HG03196 (cell line): Measurements from ENCODE around the gene GLT6D1.
"Not testable (repeated sequence)": the region's sequence is repeated elsewhere in the genome, so short reads cannot be mapped to it uniquely, and the experiment has no call there.

Experiments
- ATAC-seq: cut with Tn5 transposase; IDR thresholded peaks from one replicate; pipeline ENCODE4 v1.9.1; 2021; ENCODE audit not compliant: unreplicated experiment

The GLT6D1 gene, protein sequence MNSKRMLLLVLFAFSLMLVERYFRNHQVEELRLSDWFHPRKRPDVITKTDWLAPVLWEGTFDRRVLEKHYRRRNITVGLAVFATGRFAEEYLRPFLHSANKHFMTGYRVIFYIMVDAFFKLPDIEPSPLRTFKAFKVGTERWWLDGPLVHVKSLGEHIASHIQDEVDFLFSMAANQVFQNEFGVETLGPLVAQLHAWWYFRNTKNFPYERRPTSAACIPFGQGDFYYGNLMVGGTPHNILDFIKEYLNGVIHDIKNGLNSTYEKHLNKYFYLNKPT

DNA sequence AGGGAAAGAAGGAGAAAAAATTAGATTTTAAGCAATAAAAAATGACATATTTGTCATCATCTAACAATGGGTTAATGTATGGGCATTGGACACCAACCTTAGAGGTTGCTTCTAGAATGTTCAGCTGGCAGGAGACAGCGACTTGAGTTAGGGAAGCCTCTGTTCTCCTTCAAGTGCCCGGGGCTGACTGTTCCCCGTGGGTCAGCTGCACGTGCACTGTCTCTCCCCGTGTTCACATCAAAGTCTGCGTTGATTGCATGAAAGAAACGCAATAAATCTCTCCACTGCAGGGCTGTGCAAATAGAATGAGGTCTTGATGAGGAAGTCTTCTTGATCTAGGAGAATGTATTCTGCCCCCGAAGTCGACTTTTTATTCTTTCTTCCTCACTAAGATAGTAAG lies at the start of gene GLT6D1:
TSS of gene GLT6D1 (minus strand) at position 345 of the 400 bp plus-strand sequence. CDS start 353 bp downstream, outside the sequence.
- no peak for ATAC-seq

GRCh38 chr9:135689011-135689410 lies 49.7 kb upstream of the GLT6D1 start:
- ATAC-seq = no peak

DNA sequence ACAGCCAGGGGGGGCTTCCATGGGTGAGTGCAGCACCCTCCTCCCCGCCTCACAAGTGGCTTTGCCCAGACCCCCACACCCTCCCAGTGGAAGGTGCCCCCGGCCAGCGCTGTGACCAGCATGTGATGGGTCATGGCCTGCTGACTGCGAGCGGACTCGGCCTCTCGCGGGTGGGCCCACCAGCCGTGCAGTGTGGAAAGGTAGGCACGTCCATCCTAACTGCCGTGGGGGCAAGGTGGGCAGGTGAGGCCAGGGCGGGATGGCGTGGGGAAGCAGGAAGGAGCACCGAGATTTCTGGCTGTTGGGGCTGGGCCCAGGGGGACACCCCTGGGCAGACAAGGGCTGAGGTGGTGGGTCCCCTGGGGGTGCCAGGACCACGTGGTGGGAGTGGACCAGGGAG lies 47.9 kb upstream of the GLT6D1 start:
- no peak for ATAC-seq

- no peak for ATAC-seq
These were observed 45.4 kb upstream of the GLT6D1 start for GRCh38 chr9:135684691-135685090.

DNA sequence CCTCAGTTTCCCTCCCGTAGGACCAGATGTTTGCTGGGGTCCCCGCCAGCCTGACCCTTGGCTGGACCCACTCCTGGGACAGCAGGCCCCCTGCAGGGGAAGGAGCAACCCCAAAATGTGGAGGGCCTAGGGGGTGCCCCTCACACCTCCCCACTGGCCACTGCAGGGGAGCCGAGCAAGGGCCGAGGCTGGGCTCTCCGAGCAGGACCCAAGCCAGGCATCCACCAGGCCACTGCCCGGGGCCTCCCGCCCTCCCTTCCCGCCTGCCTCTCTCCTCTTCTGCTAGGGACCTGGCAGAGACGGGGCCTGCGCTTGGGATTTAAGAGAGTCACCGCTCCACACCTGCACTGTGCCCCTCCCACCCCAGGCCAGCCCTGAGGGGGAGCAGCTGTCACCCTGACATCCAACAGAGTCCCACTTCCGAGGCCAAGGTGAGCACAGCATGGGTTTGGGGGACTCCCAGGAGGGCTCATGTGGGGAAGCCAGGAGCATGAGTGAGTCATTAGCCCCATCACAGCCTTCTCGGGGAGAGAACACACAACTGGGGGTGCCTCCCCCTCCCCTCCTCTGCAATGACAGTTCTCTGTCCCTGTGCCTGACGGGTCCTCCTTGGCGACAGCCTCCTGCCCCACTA lies 44.2 kb upstream of the GLT6D1 start:
- ATAC-seq = no peak

DNA sequence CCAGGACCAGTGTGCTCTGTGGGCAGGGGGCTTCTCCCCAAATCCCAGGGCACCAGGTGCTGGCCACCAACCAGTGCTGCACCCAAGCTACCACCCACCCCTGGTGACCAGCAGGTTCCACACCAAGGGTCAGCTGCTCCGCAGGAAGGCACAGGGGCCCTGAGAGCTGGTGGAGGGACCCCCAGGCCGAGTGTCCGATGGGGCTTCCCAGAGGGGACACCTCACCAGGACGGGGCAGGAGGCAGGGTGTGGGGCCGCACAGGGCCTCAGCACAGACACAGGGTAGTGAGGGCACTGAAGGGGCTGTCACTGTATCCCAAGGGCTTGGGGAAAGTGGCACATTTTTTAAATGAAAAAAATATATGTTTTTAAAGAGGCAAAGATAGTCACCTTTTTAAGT lies 41.8 kb upstream of the GLT6D1 start:
- ATAC-seq = no peak

- ATAC-seq = no peak
These were observed 40.7 kb upstream of the GLT6D1 start for GRCh38 chr9:135680056-135680455.

DNA sequence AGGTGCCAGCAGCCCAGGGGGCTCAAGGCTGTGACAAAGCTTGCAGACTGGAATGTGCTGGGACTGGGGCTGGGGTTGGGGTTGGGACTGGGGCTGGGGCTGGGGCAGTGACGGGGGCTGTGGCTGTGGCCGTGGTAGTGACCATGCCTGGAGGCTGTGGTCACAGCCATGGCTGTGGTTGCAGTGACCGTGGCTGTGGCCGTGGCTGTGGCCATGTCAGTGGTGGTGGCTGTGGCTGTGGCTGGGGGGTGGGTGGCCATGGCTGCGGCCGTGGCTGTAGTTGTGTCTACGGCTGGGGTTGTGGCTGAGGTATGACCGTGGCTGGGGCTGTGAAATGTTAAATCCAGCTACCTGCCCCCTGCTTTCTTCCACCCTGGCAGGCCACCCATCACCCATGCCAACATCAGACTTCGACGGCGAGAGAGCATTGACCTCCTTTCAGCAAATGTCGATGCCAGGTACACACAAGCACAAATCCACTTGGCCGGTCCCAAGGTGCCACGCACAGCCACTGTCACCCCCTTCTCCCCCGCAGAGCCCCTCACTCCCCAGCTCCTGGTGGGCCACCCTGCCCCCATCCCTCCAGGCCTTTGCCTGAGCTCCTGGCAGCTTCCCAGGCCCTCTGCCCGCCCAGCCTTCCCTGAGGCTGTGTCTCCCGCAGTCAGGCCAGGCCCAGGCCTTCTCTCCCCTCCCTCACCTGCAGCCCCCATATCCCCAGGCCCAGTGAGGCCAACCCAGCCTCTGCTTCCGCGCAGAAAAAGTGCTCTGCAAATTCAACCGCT lies 39.1 kb upstream of the GLT6D1 start:
- ATAC-seq = no peak

- no peak for ATAC-seq
These were observed 38.4 kb upstream of the GLT6D1 start for GRCh38 chr9:135677641-135678168.

- no peak for ATAC-seq
These were observed 37.6 kb upstream of the GLT6D1 start for GRCh38 chr9:135676891-135677290.

DNA sequence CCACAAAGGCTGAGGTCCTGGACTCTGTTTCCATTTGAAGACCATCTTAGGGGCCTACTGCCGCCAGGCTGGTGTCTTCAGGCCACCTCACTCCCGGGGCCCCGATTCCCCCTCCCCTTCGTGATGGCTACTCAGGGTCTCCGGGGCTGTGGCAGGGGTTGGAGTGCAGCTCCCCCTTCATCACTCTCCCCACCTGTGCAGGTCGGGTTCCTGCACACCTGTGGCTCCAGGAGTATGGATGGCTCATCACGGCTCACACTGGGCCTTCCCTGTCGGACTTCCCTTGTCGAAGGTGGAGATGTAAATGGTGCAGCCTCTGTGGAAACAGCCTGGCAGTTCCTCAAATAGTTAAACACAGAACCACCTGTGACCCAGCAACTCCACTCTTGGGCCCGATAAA lies 35.6 kb upstream of the GLT6D1 start:
- ATAC-seq = no peak

DNA sequence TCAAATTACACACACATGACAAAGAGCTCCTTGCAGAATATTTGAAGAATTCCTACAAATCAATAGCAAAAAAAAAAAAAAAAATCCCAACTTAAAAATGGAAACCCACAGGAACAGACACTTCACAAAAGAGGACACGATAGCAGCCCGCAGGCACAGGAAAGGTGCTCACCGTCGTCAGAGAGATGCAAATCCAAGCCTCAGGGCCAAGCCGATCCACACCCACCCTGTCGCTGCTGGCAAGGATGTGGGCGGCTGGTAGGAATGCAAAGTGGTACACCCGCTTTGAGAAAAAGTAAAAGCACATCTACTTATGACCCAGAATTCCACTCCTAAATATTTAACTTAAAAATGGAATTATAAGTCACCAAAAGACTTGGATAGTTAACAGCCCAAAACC lies 34.6 kb upstream of the GLT6D1 start:
- no peak for ATAC-seq

DNA sequence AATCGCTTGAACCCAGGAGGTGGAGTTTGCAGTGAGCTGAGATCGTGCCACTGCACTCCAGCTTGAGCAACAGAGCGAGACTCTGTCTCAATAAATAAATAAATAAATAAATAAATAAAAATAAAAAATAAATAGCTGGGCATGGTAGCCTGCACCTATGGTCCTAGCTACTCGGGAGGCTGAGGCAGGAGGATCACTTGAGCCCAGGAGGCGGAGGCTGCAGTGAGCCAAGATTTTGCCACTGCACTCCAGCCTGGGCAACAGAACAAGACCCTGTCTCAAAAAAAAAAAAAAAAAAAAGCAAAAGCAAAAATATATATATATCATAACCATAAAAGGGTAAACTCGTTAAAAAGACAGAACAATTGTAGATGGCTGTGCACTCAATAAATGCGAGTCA lies 33.4 kb upstream of the GLT6D1 start:
- ATAC-seq = not testable (repeated sequence)

GRCh38 chr9:135671591-135672041 lies 32.3 kb upstream of the GLT6D1 start:
- no peak for ATAC-seq

- no peak for ATAC-seq
These were observed 31.6 kb upstream of the GLT6D1 start for GRCh38 chr9:135670721-135671590.

DNA sequence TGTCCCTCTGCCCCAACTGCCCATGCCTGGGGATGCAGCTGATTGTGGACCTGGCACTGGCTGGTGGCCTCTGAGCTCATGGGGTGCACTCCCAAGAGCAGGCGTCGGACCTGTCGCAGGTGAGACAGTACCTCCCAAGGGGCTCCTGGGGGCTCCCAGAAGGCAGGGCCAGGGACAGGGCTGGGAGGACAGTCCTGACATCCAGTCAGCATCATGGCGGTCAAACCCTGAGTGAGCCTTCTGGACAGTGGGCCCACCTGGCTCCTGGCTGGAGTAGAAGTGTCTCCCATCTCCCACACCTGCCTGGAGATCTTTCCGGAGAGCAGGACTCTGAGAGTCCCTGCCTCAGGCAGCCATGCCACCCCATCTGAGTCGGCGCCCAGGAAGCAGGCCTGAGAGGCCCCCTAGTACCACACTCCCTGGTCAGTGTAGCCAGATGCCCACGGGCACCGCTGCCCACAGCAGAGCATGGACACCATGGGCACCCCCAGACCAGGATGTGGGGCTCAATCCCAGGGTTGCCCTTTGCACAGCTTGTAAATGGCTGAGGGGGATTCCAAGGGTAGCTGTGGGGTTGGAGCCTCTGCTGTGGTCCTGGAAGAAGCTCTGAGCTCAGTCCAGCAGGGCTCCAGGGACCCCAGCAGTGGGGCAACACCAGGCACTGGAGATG lies 30.4 kb upstream of the GLT6D1 start:
- ATAC-seq = no peak

GRCh38 chr9:135669018-135669417 lies 29.7 kb upstream of the GLT6D1 start:
- ATAC-seq = not testable (repeated sequence)

DNA sequence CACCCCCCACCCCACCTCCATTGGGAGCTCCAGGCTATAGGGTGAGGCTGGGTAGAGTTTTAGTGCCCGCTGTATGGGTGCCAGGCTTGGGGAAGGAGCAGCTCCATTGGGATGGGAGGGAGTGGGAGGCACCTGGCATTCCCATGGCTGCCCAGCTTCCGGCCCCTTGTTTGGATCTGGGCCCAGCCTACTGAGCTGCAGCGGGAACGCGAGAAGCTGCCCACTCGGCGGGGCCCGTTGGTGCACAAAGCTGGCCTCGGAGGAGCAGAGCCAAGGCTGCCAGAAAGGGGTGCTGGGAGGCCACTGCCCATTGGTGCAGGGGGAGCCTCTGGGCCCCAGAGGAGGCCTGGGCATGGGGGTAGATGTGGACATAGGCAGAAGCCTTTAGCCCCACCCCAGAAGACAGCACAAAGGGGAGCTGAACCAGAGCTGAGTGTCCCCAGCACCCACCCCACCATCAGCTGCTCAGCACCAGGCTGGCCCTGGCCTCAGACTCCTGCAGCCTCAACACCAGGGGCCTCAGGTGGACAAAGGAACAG lies 28.2 kb upstream of the GLT6D1 start:
- no peak for ATAC-seq

DNA sequence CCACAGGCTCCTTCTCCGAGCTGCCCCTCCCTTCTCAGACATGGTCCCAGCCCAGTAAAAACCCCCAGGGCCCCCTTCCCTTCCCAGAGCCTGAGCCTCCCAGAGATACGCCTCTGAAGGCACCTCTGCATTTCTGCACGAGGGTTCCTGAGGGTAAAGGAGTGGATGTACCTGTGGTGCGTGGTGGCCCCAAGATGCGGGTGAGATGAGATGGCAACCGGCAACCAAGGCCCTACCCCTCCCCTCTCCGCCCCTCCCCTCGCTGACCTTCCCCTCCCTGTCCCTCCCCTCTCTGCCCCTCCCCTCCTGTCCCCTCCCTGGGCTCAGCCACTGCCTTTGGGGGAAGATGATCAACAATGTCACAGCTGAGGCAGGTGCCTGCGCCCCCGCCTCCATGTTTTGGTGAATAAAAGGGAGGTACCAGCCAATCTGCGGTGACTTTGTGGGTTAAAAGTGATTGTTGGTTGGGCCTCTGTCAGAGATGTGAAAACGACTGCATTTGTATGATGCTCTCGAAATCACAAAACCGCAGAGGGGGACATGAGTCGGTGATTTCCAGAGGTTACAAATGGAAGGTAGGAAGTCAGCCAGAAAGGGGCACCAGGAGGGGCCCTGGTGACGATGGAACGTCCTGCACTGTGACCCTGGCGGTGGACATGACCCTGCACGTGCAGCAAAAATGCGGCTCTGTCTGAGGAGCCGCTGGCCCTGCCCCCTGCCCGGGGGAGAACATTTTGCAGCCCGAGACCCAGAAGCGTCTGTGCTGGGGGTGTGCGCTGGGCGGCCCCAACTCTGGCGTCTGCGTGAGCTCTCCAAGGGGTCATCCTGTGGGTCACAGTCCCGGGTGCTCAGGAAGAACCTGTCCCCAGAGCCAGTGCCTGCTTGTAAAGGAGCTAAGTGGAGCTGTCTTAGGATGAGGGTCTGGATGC lies 27.5 kb upstream of the GLT6D1 start:
- no peak for ATAC-seq
